SH-SY5Y (cell line): Measurements from ENCODE around the gene RNF25.

Source experiments
- GATA2 ChIP-seq: IDR thresholded peaks from 2 replicates; pipeline ENCODE4 v1.6.1; 2011; ENCODE audit warnings: mild to moderate bottlenecking, low read depth, low read length
- GATA3 ChIP-seq: IDR thresholded peaks from 2 replicates; pipeline ENCODE4 v1.6.1; 2011; ENCODE audit warnings: low read depth, mild to moderate bottlenecking, low read length, moderate library complexity

GRCh38 chr2:218719457-218719856, 47.7 kb upstream of the RNF25 start:
- no peak for TF ChIP-seq GATA3
- TF ChIP-seq GATA2, result no peak
